ENCODE data around the gene PBX4. TPM values are rescaled to one million over a fixed set of nuclear protein-coding genes. Genes with fewer than 3 reads are reported as not detected.

PBX4 gene
- total and polyA plus RNA-seq, 8 donors, result 2.0 to 60.7 (median 4.9) TPM; not detected in 1

DNA sequence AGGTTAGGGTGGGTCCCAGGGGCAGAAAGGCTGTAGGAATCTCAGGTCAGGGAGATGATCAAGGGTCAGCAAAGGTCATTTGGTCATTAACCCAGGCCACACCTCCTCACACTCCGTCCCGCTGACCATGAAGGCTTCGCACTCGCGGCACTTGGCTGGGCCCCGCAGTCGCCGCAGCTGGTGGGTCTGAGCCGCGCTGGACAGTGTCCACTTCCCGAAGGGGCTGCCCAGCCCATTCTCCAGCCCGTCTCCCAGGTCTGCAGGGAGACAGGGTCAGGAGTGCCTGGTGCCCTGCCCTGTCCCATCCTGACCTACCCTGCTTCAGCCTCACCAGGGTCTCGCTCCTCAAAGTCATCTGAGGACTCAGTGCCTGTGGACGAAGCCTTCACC lies 16.8 kb upstream of the PBX4 start:
- DNase-seq, result no peak
- Histone ChIP-seq H3K4me3 (no peak overlapping the region), H3K27me3 (no peaks in the 10 kb centered on the region), H3K4me1 (no peaks in the 10 kb centered on the region), H3K36me3 (peaks cover 19 to 95% (median 81%) of the 10 kb centered on the region in 4 donors), H3K9me3 (no peaks in the 10 kb centered on the region), H3K27ac (no peak overlapping the region)
- WGBS, 5 donors, result 78 to 98% (median 97%) methylated on average over 8 to 14 of the region's 14 CpGs
- intact Hi-C loops (cut with DNase I; ENCODE audit: low total_unique reads), result no loop called here
- no peak for TF ChIP-seq POLR2AphosphoS5 (IDR thresholded peaks at IDR 0.05)
- TF ChIP-seq, protein P1, sequence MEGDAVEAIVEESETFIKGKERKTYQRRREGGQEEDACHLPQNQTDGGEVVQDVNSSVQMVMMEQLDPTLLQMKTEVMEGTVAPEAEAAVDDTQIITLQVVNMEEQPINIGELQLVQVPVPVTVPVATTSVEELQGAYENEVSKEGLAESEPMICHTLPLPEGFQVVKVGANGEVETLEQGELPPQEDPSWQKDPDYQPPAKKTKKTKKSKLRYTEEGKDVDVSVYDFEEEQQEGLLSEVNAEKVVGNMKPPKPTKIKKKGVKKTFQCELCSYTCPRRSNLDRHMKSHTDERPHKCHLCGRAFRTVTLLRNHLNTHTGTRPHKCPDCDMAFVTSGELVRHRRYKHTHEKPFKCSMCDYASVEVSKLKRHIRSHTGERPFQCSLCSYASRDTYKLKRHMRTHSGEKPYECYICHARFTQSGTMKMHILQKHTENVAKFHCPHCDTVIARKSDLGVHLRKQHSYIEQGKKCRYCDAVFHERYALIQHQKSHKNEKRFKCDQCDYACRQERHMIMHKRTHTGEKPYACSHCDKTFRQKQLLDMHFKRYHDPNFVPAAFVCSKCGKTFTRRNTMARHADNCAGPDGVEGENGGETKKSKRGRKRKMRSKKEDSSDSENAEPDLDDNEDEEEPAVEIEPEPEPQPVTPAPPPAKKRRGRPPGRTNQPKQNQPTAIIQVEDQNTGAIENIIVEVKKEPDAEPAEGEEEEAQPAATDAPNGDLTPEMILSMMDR (IDR thresholded peaks at IDR 0.05), result no peak
- TF ChIP-seq POLR2A (IDR thresholded peaks at IDR 0.05), result no peak
- TF ChIP-seq EP300 (IDR thresholded peaks at IDR 0.05), result no peak

DNA sequence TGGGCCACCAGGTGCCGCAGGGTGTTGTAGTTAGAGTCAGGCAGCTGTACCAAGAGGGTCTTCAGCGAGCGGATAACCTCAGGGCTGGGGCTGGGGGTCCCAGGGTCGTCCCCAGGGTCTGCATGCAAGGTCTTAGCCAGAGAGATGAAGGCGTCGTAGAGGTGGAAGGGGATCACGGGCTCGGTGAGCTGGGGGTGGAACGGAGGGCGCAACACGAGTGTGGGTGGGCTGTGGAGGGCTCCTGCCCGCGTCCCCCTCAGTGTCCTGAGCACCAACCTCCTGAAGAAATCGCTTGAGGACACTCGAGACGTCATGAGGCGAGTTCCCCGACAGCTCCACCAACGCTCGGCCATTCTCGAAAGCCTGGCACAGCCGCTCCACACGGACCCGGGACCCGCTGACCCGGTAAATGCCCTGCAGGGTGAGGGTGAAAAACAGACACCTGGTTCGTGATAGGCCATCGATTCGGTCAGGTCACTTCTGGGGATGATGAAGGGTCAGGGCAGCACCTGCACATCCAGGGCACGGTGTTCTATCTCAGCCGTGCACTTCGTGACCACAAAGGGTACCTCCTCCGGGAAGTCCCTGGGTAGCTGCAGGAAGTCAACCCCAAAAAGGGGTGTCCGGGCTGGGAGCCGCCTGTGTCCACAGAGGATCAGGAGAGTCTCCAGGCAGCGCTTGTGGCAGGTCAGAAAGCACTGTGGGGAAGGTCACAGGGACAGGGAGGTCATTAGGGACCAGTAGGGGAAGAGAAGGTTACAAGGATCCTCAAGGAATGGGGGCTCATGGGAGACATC lies 16.2 kb upstream of the PBX4 start:
- no peaks in the 10 kb centered on the region for H3K9me3 ChIP-seq

DNA sequence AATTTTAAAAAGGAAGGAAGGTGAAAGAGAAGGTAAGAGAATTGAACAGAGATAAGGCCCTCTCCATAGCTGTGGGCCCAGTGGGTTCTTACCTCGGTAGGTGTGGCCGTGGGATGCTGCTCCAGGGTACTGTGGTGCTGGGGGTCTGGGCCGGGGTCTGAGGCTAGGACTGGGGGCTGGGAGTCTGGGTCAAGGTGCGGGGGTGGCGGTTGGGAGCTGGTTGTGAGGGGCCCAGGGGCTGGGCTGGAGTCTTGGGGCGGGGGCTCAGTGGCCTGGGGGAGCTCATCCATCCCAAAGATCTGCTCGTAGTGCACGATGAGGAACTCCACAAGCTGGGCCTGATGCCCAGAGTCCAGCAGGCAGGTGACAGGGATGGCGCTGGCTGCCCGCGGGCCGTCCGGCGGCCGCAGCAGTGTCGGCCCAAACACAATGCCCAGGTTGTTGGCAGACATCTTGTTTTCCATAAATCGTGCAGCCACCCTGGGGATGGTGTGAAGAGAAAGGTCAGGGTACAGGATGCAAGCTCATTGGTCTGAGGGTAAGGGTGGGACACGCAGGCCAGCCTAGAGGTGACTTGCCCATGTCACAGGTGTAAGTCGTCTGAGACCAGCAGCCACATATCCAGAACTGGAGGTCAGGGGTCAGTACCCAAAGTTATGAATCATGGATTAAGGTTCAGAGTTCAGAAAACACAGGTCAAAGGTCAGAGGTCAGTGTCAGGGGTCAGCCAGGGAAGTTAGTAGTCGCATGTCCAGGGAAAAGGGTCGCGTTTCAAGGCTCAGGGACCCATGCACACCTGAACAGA lies 15.4 kb upstream of the PBX4 start:
- Histone ChIP-seq H3K4me1 (peaks cover 0 to 2% (median under 1%) of the 10 kb centered on the region in 4 donors), H3K27ac (no peak overlapping the region), H3K9me3 (no peaks in the 10 kb centered on the region), H3K36me3 (peaks cover 19 to 92% (median 72%) of the 10 kb centered on the region in 4 donors), H3K4me3 (no peak overlapping the region), H3K27me3 (peaks cover 0 to under 1% (median 0%) of the 10 kb centered on the region in 3 donors)
- 87 to 93% (median 93%) methylated on average over 15 to 22 of the region's 22 CpGs for WGBS, 5 donors
- DNase-seq, result no peak
- intact Hi-C loops (cut with DNase I; ENCODE audit: low total_unique reads), result no loop called here
- TF ChIP-seq, protein P1 (IDR thresholded peaks at IDR 0.05), result no peak
- TF ChIP-seq POLR2A (IDR thresholded peaks at IDR 0.05) (no peak), POLR2AphosphoS5 (IDR thresholded peaks at IDR 0.05) (no peak), EP300 (IDR thresholded peaks at IDR 0.05) (no peak)

More for the DNA sequence above, 16.2 kb upstream of the PBX4 start:
- no peaks in the 10 kb centered on the region for H3K27me3 ChIP-seq
- TF ChIP-seq, protein P1 (IDR thresholded peaks at IDR 0.05), result no peak
- TF ChIP-seq POLR2AphosphoS5 (IDR thresholded peaks at IDR 0.05) (no peak), POLR2A (IDR thresholded peaks at IDR 0.05) (no peak), EP300 (IDR thresholded peaks at IDR 0.05) (no peak)
- no peak overlapping the region for H3K27ac ChIP-seq
- H3K4me1 ChIP-seq, result no peaks in the 10 kb centered on the region
- DNase-seq, result no peak
- 89 to 97% (median 94%) methylated on average over 29 to 36 of the region's 36 CpGs for WGBS, 5 donors
- peaks cover 19 to 95% (median 78%) of the 10 kb centered on the region in 4 donors for H3K36me3 ChIP-seq
- H3K4me3 ChIP-seq, result no peak overlapping the region
- intact Hi-C loops (cut with DNase I; ENCODE audit: low total_unique reads), result no loop called here

DNA sequence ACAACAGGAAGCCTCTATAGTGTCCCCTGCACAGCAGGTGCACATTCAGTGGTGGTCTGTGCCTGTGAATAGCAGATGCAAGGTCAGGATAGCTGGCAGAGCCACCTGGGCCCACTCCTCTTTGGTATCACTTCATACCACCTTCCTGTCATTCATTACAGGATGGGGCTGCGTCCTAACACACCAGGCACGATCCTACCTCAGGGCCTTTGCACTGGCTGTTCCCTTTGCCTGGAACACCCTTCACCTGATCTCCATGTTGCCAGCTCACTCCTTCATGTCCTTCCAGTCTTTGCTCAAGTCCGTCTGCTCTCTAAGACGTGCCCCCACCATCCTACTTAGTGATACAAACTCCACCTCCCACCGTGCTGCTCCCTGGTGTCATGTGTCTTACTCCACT lies 14.2 kb upstream of the PBX4 start:
- DNase-seq, result no peak
- TF ChIP-seq POLR2AphosphoS5 (IDR thresholded peaks at IDR 0.05), result no peak
- intact Hi-C loops (cut with DNase I; ENCODE audit: low total_unique reads), result no loop called here
- Histone ChIP-seq H3K4me3 (no peak overlapping the region), H3K27me3 (peaks cover 0 to 13% (median 0%) of the 10 kb centered on the region in 3 donors), H3K9me3 (no peaks in the 10 kb centered on the region), H3K36me3 (peaks cover 19 to 80% (median 63%) of the 10 kb centered on the region in 4 donors), H3K27ac (no peak overlapping the region), H3K4me1 (peaks cover 8 to 15% (median 13%) of the 10 kb centered on the region in 4 donors)
- WGBS, 5 donors, result 79 to 93% (median 88%) methylated on average over 5 of the region's 5 CpGs

Measured in stomach (tissue), 9 donors.